H1 (cell line): ENCODE data around the gene SPINT2. TPM values are rescaled to one million over a fixed set of nuclear protein-coding genes. Genes with fewer than 3 reads are reported as not detected.
"Not testable (repeated sequence)": the region's sequence is repeated elsewhere in the genome, so short reads cannot be mapped to it uniquely, and the experiment has no call there.

ENCODE experiments used
- CTCF ChIA-PET: fragments of 300-600 bp; sonication (Branson Sonifier 250); formaldehyde crosslinking; loops from one replicate; lab custom pipeline; 2021; ENCODE audit not compliant: partially characterized antibody; lab: Charles Lee
- POLR2A ChIA-PET: fragments of 300-600 bp; sonication (Branson Sonifier 250); formaldehyde crosslinking; loops from one replicate; lab custom pipeline; 2021; ENCODE audit warnings: inconsistent platforms; ENCODE audit not compliant: partially characterized antibody; lab: Charles Lee
- DNase-seq, 2 experiments: peaks; one replicate each; pipeline versions ENCODE4 v3.0.0 to v3.0.0-alpha.2; 2010 to 2022; ENCODE audit warnings: low spot score in 2 of 2, low read depth in 1 of 2, mixed read lengths in 1 of 2
- FAIRE-seq: peaks from 2 replicates; lab custom pipeline; 2011; peaks lifted over from hg19 to GRCh38; lab: Jason Lieb, UNC
- H2AFZ ChIP-seq: 2 replicates; pipeline ENCODE4 v1.8.1; 2012; ENCODE audit warnings: low read length, inconsistent platforms
- H2AK5ac ChIP-seq: 2 replicates; pipeline ENCODE4 v1.6.1; 2013; ENCODE audit warnings: low read depth, low read length
- H2BK120ac ChIP-seq: replicated peaks from 2 replicates; pipeline ENCODE3; 2013; ENCODE audit warnings: low read depth, low read length, inconsistent platforms
- H2BK12ac ChIP-seq: 2 replicates; pipeline ENCODE4 v1.6.1; 2013; ENCODE audit warnings: low read depth, low read length
- H2BK15ac ChIP-seq: 2 replicates; pipeline ENCODE4 v1.6.1; 2013; ENCODE audit warnings: low read length
- H2BK20ac ChIP-seq: 2 replicates; pipeline ENCODE4 v1.6.1; 2013; ENCODE audit warnings: low read length
- H2BK5ac ChIP-seq: 2 replicates; pipeline ENCODE4 v1.6.1; 2013; ENCODE audit warnings: low read depth, low read length
- H3K14ac ChIP-seq: 2 replicates; pipeline ENCODE4 v1.6.1; 2013; ENCODE audit warnings: inconsistent platforms; ENCODE audit not compliant: insufficient read length
- H3K18ac ChIP-seq: 2 replicates; pipeline ENCODE4 v1.6.1; 2013; ENCODE audit warnings: low read length; ENCODE audit errors: extremely low read depth
- H3K23ac ChIP-seq: 2 replicates; pipeline ENCODE4 v1.6.1; 2013; ENCODE audit warnings: inconsistent platforms; ENCODE audit not compliant: insufficient read length
- H3K23me2 ChIP-seq: 2 replicates; pipeline ENCODE4 v1.6.1; 2013; ENCODE audit warnings: low read depth, low read length
- H3K27ac ChIP-seq: 2 replicates; pipeline ENCODE4 v1.6.1; 2011; ENCODE audit warnings: low read depth, low read length, inconsistent platforms
- H3K27me3 ChIP-seq, 4 experiments: replicated peaks in 1 of 4; 1 replicate in 1 of 4; 2 replicates in 3 of 4; pipeline versions ENCODE4 v1.6.1 to v1.8.1; 2011 to 2013; ENCODE audit warnings: low read length in 3 of 4, mild to moderate bottlenecking in 3 of 4, inconsistent platforms in 2 of 4, mixed read lengths in 2 of 4, moderate library complexity in 1 of 4; ENCODE audit not compliant: control insufficient read depth in 3 of 4, insufficient read depth in 3 of 4; ENCODE audit errors: extremely low read depth in 1 of 4
- H3K36me3 ChIP-seq, 4 experiments: 2 replicates each; pipeline versions ENCODE4 v1.6.1 to v1.8.1; 2011 to 2013; ENCODE audit warnings: mild to moderate bottlenecking in 4 of 4, low read length in 3 of 4, moderate library complexity in 2 of 4, control low read depth in 1 of 4, inconsistent platforms in 1 of 4; ENCODE audit not compliant: insufficient read depth in 4 of 4, control insufficient read depth in 2 of 4
- H3K4ac ChIP-seq: replicated peaks from 2 replicates; pipeline ENCODE3; 2013; ENCODE audit warnings: low read length, low read depth, mixed read lengths, inconsistent platforms; ENCODE audit not compliant: insufficient read length
- H3K4me1 ChIP-seq, 4 experiments: replicated peaks in 1 of 4; 1 replicate in 1 of 4; 2 replicates in 3 of 4; pipeline versions ENCODE4 v1.6.1 to v1.8.1; 2011 to 2013; ENCODE audit warnings: low read length in 3 of 4, inconsistent platforms in 2 of 4, mixed read lengths in 1 of 4; ENCODE audit not compliant: insufficient read depth in 4 of 4, control insufficient read depth in 3 of 4
- H3K4me2 ChIP-seq, 2 experiments: 2 replicates each; pipeline versions ENCODE4 v1.6.1 to v1.8.1; 2011 to 2013; ENCODE audit warnings: low read depth in 2 of 2, low read length in 2 of 2, control low read depth in 1 of 2, inconsistent platforms in 1 of 2, mild to moderate bottlenecking in 1 of 2; ENCODE audit not compliant: insufficient read depth in 1 of 2
- H3K4me3 ChIP-seq, 4 experiments: fragments of 200-600, 300-600 bp in 1 of 4; sonication (generic), shearing (Covaris generic), sonication (Bioruptor Twin) in 1 of 4; 2 replicates each; pipeline versions ENCODE4 v1.5.1 to v1.8.1; 2011 to 2016; ENCODE audit warnings: low read length in 4 of 4, low read depth in 3 of 4, control low read depth in 2 of 4, inconsistent platforms in 2 of 4, mild to moderate bottlenecking in 2 of 4, mixed read lengths in 1 of 4, moderate library complexity in 1 of 4; ENCODE audit not compliant: insufficient read depth in 2 of 4; ENCODE audit errors: extremely low read depth in 1 of 4
- H3K56ac ChIP-seq: replicated peaks from 2 replicates; pipeline ENCODE3; 2013; ENCODE audit warnings: low read depth, mild to moderate bottlenecking, mixed read lengths, low read length, inconsistent platforms; ENCODE audit not compliant: insufficient read length
- H3K79me1 ChIP-seq: 2 replicates; pipeline ENCODE4 v1.6.1; 2013; ENCODE audit warnings: low read depth, low read length, control low read depth
- H3K79me2 ChIP-seq, 2 experiments: 2 replicates each; pipeline versions ENCODE4 v1.6.1 to v1.8.1; 2012 to 2013; ENCODE audit warnings: low read length in 2 of 2, mild to moderate bottlenecking in 2 of 2, inconsistent platforms in 1 of 2; ENCODE audit not compliant: insufficient read depth in 2 of 2, control insufficient read depth in 1 of 2
- H3K9ac ChIP-seq, 4 experiments: replicated peaks in 1 of 4; 1 replicate in 1 of 4; 2 replicates in 3 of 4; pipeline versions ENCODE4 v1.6.1 to v1.8.1; 2011 to 2013; ENCODE audit warnings: low read depth in 3 of 4, low read length in 3 of 4, control low read depth in 2 of 4, mild to moderate bottlenecking in 2 of 4, moderate library complexity in 2 of 4, inconsistent platforms in 1 of 4; ENCODE audit errors: extremely low read depth in 1 of 4
- H3K9me3 ChIP-seq, 2 experiments: 2 replicates each; pipeline versions ENCODE4 v1.6.1 to v1.8.1; 2012 to 2013; ENCODE audit warnings: mild to moderate bottlenecking in 2 of 2, moderate library complexity in 2 of 2, control low read depth in 1 of 2, inconsistent platforms in 1 of 2, low read depth in 1 of 2, low read length in 1 of 2, mixed read lengths in 1 of 2; ENCODE audit not compliant: insufficient read depth in 2 of 2
- H4K20me1 ChIP-seq, 2 experiments: replicated peaks in 1 of 2; 2 replicates each; pipeline versions ENCODE3 to v1.8.1; 2011 to 2013; ENCODE audit warnings: inconsistent platforms in 2 of 2, low read length in 2 of 2, mild to moderate bottlenecking in 1 of 2; ENCODE audit not compliant: insufficient read depth in 2 of 2, control insufficient read depth in 1 of 2
- H4K5ac ChIP-seq: 2 replicates; pipeline ENCODE4 v1.6.1; 2013; ENCODE audit warnings: low read length, low read depth, mixed read lengths, inconsistent platforms; ENCODE audit not compliant: insufficient read length
- H4K8ac ChIP-seq: 2 replicates; pipeline ENCODE4 v1.8.0; 2013; ENCODE audit warnings: mild to moderate bottlenecking, moderate library complexity, low read length, inconsistent platforms; ENCODE audit not compliant: insufficient read depth; ENCODE audit errors: extremely low read depth
- H4K91ac ChIP-seq: replicated peaks from 2 replicates; pipeline ENCODE3; 2013; ENCODE audit warnings: low read length, mixed read lengths, inconsistent platforms; ENCODE audit not compliant: insufficient read length
- WGBS, 2 experiments: shearing (Covaris generic) in 1 of 2; methylation state at CpG; one replicate each; pipeline versions ENCODE4 v1.1.6 to v1.1.7; 2013 to 2015; ENCODE audit warnings: low lambda C conversion rate in 2 of 2, mixed read lengths in 2 of 2, inconsistent platforms in 1 of 2, low coverage in 1 of 2, missing lambda C conversion rate in 1 of 2; ENCODE audit not compliant: insufficient replicate concordance in 2 of 2, insufficient coverage in 1 of 2, insufficient read length in 1 of 2; ENCODE audit errors: extremely low coverage in 1 of 2, missing lambda C conversion rate in 1 of 2; 5-methylcytosine and 5-hydroxymethylcytosine counted together
- polyA plus RNA-seq, 7 experiments: library from polyadenylated mRNA; depleted of rRNA in 3 of 7; stranded (reverse) in 5 of 7; unstranded in 2 of 7; fragments of >200 nt in 5 of 7; fragments of 200-250 nt in 2 of 7; gene quantifications; 1 replicate in 5 of 7; 2 replicates in 1 of 7; 4 replicates in 1 of 7; pipeline versions ENCODE4 v1.2.1 to v1.2.3, GENCODE V29; 2011 to 2013; ENCODE audit warnings: missing spikeins in 2 of 7, mixed read lengths in 2 of 7
- total RNA-seq: library from RNA; stranded (reverse); fragmentation: NEBNext Ultra II Directional; extraction: Animal tissue kit (Norgen Biotek cat#: 25700); gene quantifications from 2 replicates; pipeline ENCODE4 v1.2.1, GENCODE V29; 2021

Gene SPINT2
- total and polyA plus RNA-seq, 2 of the 8 experiments (the other 6 are each of a cell fraction or from before 2014, with no cell fraction given) = 294 to 296 TPM

- not testable (repeated sequence) for DNase-seq, H2BK12ac ChIP-seq, H3K36me3 ChIP-seq, H4K5ac ChIP-seq, H2BK20ac ChIP-seq, H3K79me1 ChIP-seq, H3K56ac ChIP-seq, H3K9me3 ChIP-seq, FAIRE-seq, H4K8ac ChIP-seq, H2BK120ac ChIP-seq, H2AFZ ChIP-seq, H3K27me3 ChIP-seq, H2BK15ac ChIP-seq, H3K14ac ChIP-seq, H3K23ac ChIP-seq, H3K4ac ChIP-seq, H3K27ac ChIP-seq, H2AK5ac ChIP-seq, H3K79me2 ChIP-seq, H4K91ac ChIP-seq, H4K20me1 ChIP-seq, H3K9ac ChIP-seq, H3K18ac ChIP-seq, H3K4me3 ChIP-seq
- ChIA-PET CTCF (interaction anchor here (0.7 to 2.2 kb wide), 22 partner anchors 9 to 323 kb away, joined by 3 to 20 read pairs (median 4); no protein-coding TSS in a partner anchor), POLR2A (interaction anchor here (1.0 to 1.9 kb wide), 6 partner anchors 16 to 165 kb away, joined by 3 to 7 read pairs (median 4); partner anchors contain the start of genes C19orf33 and SPINT2)
- 95% methylated on average over 6 of the region's 6 CpGs; no CpG with 5 or more reads in 1 of the 2 experiments for WGBS, 2 experiments
- Histone ChIP-seq H3K4me1 (peaks cover 6 to 17% (median 14%) of the 10 kb centered on the region in 4 experiments), H3K23me2 (peaks cover 16% of the 10 kb centered on the region), H3K4me2 (peak overlapping the region; percentile 78 to 80; a peak in 1 of 4 replicates), H2BK5ac (peak overlapping the region; percentile 35; the same call in 1 of the 2 replicates)
Measured at GRCh38 chr19:38224863-38225218, 39.5 kb upstream of the SPINT2 start.
